HG02610 (cell line): ENCODE measurements around the gene TXN2.

ENCODE experiments used
- ATAC-seq: cut with Tn5 transposase; IDR thresholded peaks from one replicate; pipeline ENCODE4 v1.9.1; 2021; ENCODE audit warnings: mild to moderate bottlenecking, moderate library complexity; ENCODE audit not compliant: unreplicated experiment

Gene TXN2

GRCh38 chr22:36486619-36487384, 5.4 kb upstream of the TXN2 start:
- no peak for ATAC-seq

- no peak for ATAC-seq
Observed at GRCh38 chr22:36480941-36481392, 473 bp downstream of the TXN2 start.

GRCh38 chr22:36478966-36479365, 2.5 kb downstream of the TXN2 start:
- ATAC-seq, result no peak

GRCh38 chr22:36475341-36475740, 6.1 kb downstream of the TXN2 start:
- ATAC-seq, result no peak

GRCh38 chr22:36472689-36473088, 8.8 kb downstream of the TXN2 start:
- ATAC-seq, result no peak

GRCh38 chr22:36471341-36471821, 10.1 kb downstream of the TXN2 start:
- no peak for ATAC-seq

- no peak for ATAC-seq
Observed at GRCh38 chr22:36470994-36471331, 10.5 kb downstream of the TXN2 start.

GRCh38 chr22:36470162-36470993, 11.1 kb downstream of the TXN2 start:
- no peak for ATAC-seq

- no peak for ATAC-seq
Observed at GRCh38 chr22:36469094-36469710, 12.2 kb downstream of the TXN2 start.

GRCh38 chr22:36467946-36468345, 13.5 kb downstream of the TXN2 start:
- no peak for ATAC-seq

GRCh38 chr22:36467042-36467810, 14.2 kb downstream of the TXN2 start:
- no peak for ATAC-seq

- no peak for ATAC-seq
Observed at GRCh38 chr22:36466258-36466657, 15.2 kb downstream of the TXN2 start.

- no peak for ATAC-seq
Observed at GRCh38 chr22:36465232-36466021, 16.0 kb downstream of the TXN2 start.

GRCh38 chr22:36464715-36465231, 16.7 kb downstream of the TXN2 start:
- no peak for ATAC-seq

GRCh38 chr22:36463783-36464184, 17.7 kb downstream of the TXN2 start:
- ATAC-seq, result no peak

GRCh38 chr22:36461665-36462649, 19.5 kb downstream of the TXN2 start:
- ATAC-seq, result no peak

- no peak for ATAC-seq
Observed at GRCh38 chr22:36460202-36460601, 21.2 kb downstream of the TXN2 start.

- no peak for ATAC-seq
Observed at GRCh38 chr22:36457688-36458450, 23.6 kb downstream of the TXN2 start.
